ENCODE measurements around the gene TNS3. TPM values are rescaled to one million over a fixed set of nuclear protein-coding genes. Genes with fewer than 3 reads are reported as not detected.

Gene TNS3
- total RNA-seq, 2 experiments from 2014 or later, result not detected

- H3K27me3 Mint-ChIP-seq (ENCODE audit: low read depth), result no peaks in the 10 kb centered on the region
- H3K27ac Mint-ChIP-seq, result no peak overlapping the region
- no peaks in the 10 kb centered on the region for H3K9me3 Mint-ChIP-seq (ENCODE audit: insufficient read depth)
- CTCF ChIA-PET, result no interaction called here
- DNase-seq (no peak), ATAC-seq (no peak)
- no peaks in the 10 kb centered on the region for H3K36me3 Mint-ChIP-seq (ENCODE audit: low read depth)
- POLR2A ChIA-PET, result no interaction called here
- H3K4me3 Mint-ChIP-seq, result no peak overlapping the region
- H3K4me1 Mint-ChIP-seq (ENCODE audit: low read depth), result no peaks in the 10 kb centered on the region
Observed at GRCh38 chr7:47458057-47458456, 123.9 kb downstream of the TNS3 start.

- no peaks in the 10 kb centered on the region for H3K36me3 Mint-ChIP-seq (ENCODE audit: low read depth)
- ATAC-seq (no peak), DNase-seq (no peak)
- H3K27me3 Mint-ChIP-seq (ENCODE audit: low read depth), result no peaks in the 10 kb centered on the region
- H3K4me3 Mint-ChIP-seq, result no peak overlapping the region
- H3K9me3 Mint-ChIP-seq (ENCODE audit: insufficient read depth), result no peaks in the 10 kb centered on the region
- POLR2A ChIA-PET, result no interaction called here
- CTCF ChIA-PET, result no interaction called here
- no peaks in the 10 kb centered on the region for H3K4me1 Mint-ChIP-seq (ENCODE audit: low read depth)
- no peak overlapping the region for H3K27ac Mint-ChIP-seq
Observed at GRCh38 chr7:47456210-47456955, 125.5 kb downstream of the TNS3 start.

GRCh38 chr7:47455872-47456185, 126.1 kb downstream of the TNS3 start:
- Mint-ChIP-seq H3K27ac (no peak overlapping the region), H3K4me1 (ENCODE audit: low read depth) (no peaks in the 10 kb centered on the region), H3K36me3 (ENCODE audit: low read depth) (no peaks in the 10 kb centered on the region), H3K9me3 (ENCODE audit: insufficient read depth) (no peaks in the 10 kb centered on the region), H3K4me3 (no peak overlapping the region), H3K27me3 (ENCODE audit: low read depth) (no peaks in the 10 kb centered on the region)
- POLR2A ChIA-PET, result no interaction called here
- CTCF ChIA-PET, result no interaction called here
- ATAC-seq, result no peak
- no peak for DNase-seq

- Mint-ChIP-seq H3K27me3 (ENCODE audit: low read depth) (no peaks in the 10 kb centered on the region), H3K27ac (no peak overlapping the region), H3K9me3 (ENCODE audit: insufficient read depth) (no peaks in the 10 kb centered on the region), H3K36me3 (ENCODE audit: low read depth) (no peaks in the 10 kb centered on the region), H3K4me1 (ENCODE audit: low read depth) (no peaks in the 10 kb centered on the region), H3K4me3 (no peak overlapping the region)
- ChIA-PET CTCF (no interaction called here), POLR2A (no interaction called here)
- ATAC-seq (no peak), DNase-seq (no peak)
Observed at GRCh38 chr7:47454974-47455871, 126.7 kb downstream of the TNS3 start.

DNA sequence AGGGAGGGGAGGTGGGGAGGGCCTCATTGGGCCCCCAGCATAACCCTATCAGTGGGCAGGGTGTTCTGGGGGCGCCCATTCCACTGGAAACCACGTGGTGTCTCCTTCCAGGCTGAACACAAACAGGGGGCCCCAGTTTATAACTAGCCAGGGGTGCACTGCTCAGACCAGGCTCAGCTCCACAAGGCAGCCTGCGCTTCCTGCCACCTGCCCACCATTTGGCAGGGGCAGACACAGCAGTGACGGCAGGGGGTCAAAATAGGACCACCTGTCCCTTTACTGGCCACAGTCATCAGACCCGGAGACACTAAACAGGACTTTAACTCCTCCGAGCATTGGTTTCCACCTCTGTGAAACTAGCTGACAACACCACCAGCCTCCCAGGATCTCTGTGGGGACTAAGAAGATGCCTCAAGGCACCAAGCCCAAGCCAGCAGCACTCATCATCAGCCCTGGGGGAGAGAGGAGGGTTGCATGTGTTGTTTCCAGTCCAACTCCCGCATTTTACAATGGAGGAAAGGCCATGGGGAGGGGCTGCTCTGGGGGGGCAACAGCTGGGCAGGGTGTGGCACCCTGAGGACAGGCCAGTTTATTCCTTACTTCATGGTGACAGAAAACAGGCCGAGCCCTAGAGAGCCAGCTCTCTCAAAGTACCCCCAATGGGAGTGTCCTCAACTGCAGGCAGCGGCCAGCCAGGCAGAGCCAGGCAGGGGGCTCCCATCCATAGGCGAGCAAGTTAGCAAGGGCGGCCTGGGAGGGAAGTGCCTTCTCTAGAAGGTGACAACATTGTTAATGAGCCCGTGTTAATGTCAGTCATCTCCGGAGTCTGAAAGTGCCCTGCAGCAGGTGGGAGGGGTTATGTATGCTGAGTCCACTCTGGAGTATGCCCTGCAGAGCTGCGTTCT, 127.6 kb downstream of the TNS3 start:
- no peak overlapping the region for H3K27ac Mint-ChIP-seq
- H3K27me3 Mint-ChIP-seq (ENCODE audit: low read depth), result no peaks in the 10 kb centered on the region
- CTCF ChIA-PET, result no interaction called here
- no peaks in the 10 kb centered on the region for H3K4me1 Mint-ChIP-seq (ENCODE audit: low read depth)
- H3K9me3 Mint-ChIP-seq (ENCODE audit: insufficient read depth), result no peaks in the 10 kb centered on the region
- H3K4me3 Mint-ChIP-seq, result no peak overlapping the region
- DNase-seq (no peak), ATAC-seq (no peak)
- H3K36me3 Mint-ChIP-seq (ENCODE audit: low read depth), result no peaks in the 10 kb centered on the region
- POLR2A ChIA-PET, result no interaction called here

GRCh38 chr7:47453093-47454061, 128.5 kb downstream of the TNS3 start:
- ATAC-seq (no peak), DNase-seq (no peak)
- Mint-ChIP-seq H3K9me3 (ENCODE audit: insufficient read depth) (no peaks in the 10 kb centered on the region), H3K27ac (no peak overlapping the region), H3K27me3 (ENCODE audit: low read depth) (no peaks in the 10 kb centered on the region), H3K36me3 (ENCODE audit: low read depth) (no peaks in the 10 kb centered on the region), H3K4me1 (ENCODE audit: low read depth) (no peaks in the 10 kb centered on the region), H3K4me3 (no peak overlapping the region)
- CTCF ChIA-PET, result no interaction called here
- POLR2A ChIA-PET, result no interaction called here

- no peaks in the 10 kb centered on the region for H3K27me3 Mint-ChIP-seq (ENCODE audit: low read depth)
- no peak overlapping the region for H3K27ac Mint-ChIP-seq
- POLR2A ChIA-PET, result no interaction called here
- CTCF ChIA-PET, result no interaction called here
- no peak for DNase-seq
- ATAC-seq, result no peak
- no peaks in the 10 kb centered on the region for H3K4me1 Mint-ChIP-seq (ENCODE audit: low read depth)
- H3K36me3 Mint-ChIP-seq (ENCODE audit: low read depth), result no peaks in the 10 kb centered on the region
- no peak overlapping the region for H3K4me3 Mint-ChIP-seq
- no peaks in the 10 kb centered on the region for H3K9me3 Mint-ChIP-seq (ENCODE audit: insufficient read depth)
Observed at GRCh38 chr7:47452715-47453092, 129.2 kb downstream of the TNS3 start.

DNA sequence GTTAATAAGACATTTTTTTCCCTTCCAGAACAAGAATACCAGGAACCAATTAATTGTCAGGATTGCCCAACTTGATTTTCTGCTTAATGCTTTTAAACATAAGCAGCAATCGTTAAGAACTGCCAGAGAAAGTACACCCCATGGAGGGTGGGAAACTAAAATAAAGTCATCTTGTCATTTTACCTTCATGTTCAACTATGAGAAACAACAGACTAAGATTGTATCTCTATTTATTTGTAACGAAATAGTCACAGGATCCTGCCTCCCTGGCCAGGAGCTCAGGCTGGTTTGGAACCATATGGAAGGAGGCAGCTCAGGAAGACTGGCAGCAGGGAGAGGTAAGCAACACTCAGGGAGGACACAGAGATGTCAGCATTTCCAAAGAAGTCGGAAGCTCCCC, 129.6 kb downstream of the TNS3 start:
- no peaks in the 10 kb centered on the region for H3K27me3 Mint-ChIP-seq (ENCODE audit: low read depth)
- no peak for ATAC-seq
- CTCF ChIA-PET, result no interaction called here
- no peaks in the 10 kb centered on the region for H3K9me3 Mint-ChIP-seq (ENCODE audit: insufficient read depth)
- no peak overlapping the region for H3K4me3 Mint-ChIP-seq
- no peaks in the 10 kb centered on the region for H3K36me3 Mint-ChIP-seq (ENCODE audit: low read depth)
- no peak for DNase-seq
- no peak overlapping the region for H3K27ac Mint-ChIP-seq
- no peaks in the 10 kb centered on the region for H3K4me1 Mint-ChIP-seq (ENCODE audit: low read depth)
- POLR2A ChIA-PET, result no interaction called here

- H3K36me3 Mint-ChIP-seq (ENCODE audit: low read depth), result no peaks in the 10 kb centered on the region
- H3K4me1 Mint-ChIP-seq (ENCODE audit: low read depth), result no peaks in the 10 kb centered on the region
- ATAC-seq (no peak), DNase-seq (no peak)
- H3K4me3 Mint-ChIP-seq, result no peak overlapping the region
- H3K27ac Mint-ChIP-seq, result no peak overlapping the region
- no peaks in the 10 kb centered on the region for H3K9me3 Mint-ChIP-seq (ENCODE audit: insufficient read depth)
- no peaks in the 10 kb centered on the region for H3K27me3 Mint-ChIP-seq (ENCODE audit: low read depth)
- CTCF ChIA-PET, result no interaction called here
- POLR2A ChIA-PET, result no interaction called here
Observed at GRCh38 chr7:47451851-47452205, 130.1 kb downstream of the TNS3 start.

DNA sequence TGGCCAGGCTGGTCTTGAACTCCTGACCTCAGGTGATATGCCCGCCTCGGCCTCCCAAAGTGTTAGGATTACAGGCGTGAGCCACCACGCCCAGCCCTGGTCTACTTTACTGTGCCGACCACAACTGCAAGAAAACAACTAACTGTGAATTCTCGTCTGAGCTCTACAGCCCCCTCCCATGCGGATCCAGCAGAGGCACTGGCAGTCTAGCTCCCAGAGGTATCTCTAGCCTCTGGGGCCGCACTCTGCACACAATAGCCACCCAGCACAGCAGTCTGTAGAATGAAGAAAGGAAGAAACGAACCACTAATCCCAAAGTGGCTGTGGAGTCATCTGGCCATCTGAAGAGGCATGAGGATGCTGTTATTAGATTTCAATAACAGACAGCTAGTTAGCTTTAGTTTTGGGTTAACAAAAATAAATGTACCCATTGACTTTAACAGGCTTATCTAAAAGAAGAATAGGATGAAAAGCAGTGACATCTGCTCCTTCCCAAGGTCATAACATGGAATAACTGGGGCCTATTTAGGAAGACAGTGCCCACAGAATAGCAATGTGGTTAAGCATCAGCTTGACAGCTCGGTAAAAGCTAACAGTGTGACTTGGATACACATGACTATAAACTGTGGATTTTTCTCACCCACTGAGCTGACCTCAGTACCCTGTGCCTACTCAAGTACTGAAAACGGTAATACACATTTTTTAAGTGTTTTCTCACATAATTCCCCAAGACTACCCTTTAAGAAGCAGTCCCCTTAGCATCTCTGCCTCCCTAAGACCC, 131.9 kb downstream of the TNS3 start:
- no peak for ATAC-seq
- no peaks in the 10 kb centered on the region for H3K9me3 Mint-ChIP-seq (ENCODE audit: insufficient read depth)
- H3K27ac Mint-ChIP-seq, result no peak overlapping the region
- DNase-seq, result no peak
- no peaks in the 10 kb centered on the region for H3K36me3 Mint-ChIP-seq (ENCODE audit: low read depth)
- H3K4me1 Mint-ChIP-seq (ENCODE audit: low read depth), result no peaks in the 10 kb centered on the region
- H3K27me3 Mint-ChIP-seq (ENCODE audit: low read depth), result no peaks in the 10 kb centered on the region
- CTCF ChIA-PET, result no interaction called here
- POLR2A ChIA-PET, result no interaction called here
- no peak overlapping the region for H3K4me3 Mint-ChIP-seq

DNA sequence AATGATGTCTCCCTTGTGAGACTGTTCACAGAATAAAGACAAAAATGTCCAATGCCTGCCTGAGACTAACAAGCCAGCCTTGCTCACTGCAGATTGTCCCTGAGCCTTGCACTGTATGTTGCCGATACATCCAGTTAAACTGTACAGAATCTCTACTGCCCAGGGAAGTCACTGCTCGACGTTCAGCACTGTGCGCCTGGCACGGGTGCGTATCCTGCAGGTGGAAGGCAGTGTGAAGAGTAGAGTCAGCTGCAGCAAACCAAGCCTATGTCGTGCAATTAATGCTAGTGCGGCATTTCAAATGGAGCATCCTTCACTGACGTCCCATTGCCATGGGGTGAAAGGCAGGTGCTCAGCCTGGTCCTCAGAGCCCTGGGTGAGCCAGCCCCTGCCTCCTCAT, 132.9 kb downstream of the TNS3 start:
- Mint-ChIP-seq H3K36me3 (ENCODE audit: low read depth) (no peaks in the 10 kb centered on the region), H3K27me3 (ENCODE audit: low read depth) (no peaks in the 10 kb centered on the region), H3K9me3 (ENCODE audit: insufficient read depth) (no peaks in the 10 kb centered on the region), H3K4me3 (no peak overlapping the region), H3K4me1 (ENCODE audit: low read depth) (no peaks in the 10 kb centered on the region), H3K27ac (no peak overlapping the region)
- CTCF ChIA-PET, result no interaction called here
- ATAC-seq, result no peak
- no peak for DNase-seq
- POLR2A ChIA-PET, result no interaction called here

All from activated CD8-positive, alpha-beta T cell treated with anti-CD3 and anti-CD28 coated beads, Interleukin-2, amount 10 ng/mL, durations not matched to agents 7 days and 5 days (primary cell).